ENCODE data around the gene IL17RB. TPM values are rescaled to one million over a fixed set of nuclear protein-coding genes. Genes with fewer than 3 reads are reported as not detected.

IL17RB gene
- total RNA-seq, 1 donor from 2014 or later, result 12.4 TPM

- H3K36me3 ChIP-seq, result peaks cover 73% of the 10 kb centered on the region
- intact Hi-C loops (cut with DNase I), result no loop called here
Observed at GRCh38 chr3:53862241-53862640, 15.9 kb downstream of the IL17RB start.

GRCh38 chr3:53863145-53863544, 16.8 kb downstream of the IL17RB start:
- Histone ChIP-seq H3K27ac (no peak overlapping the region), H3K36me3 (peaks cover 82% of the 10 kb centered on the region), H3K27me3 (no peaks in the 10 kb centered on the region), H3K4me3 (no peak overlapping the region), H3K9me3 (no peaks in the 10 kb centered on the region), H3K4me1 (no peaks in the 10 kb centered on the region)
- no peak for DNase-seq
- no peak for TF ChIP-seq CTCF (IDR thresholded peaks at IDR 0.05)
- intact Hi-C loops (cut with DNase I), result no loop called here
- ATAC-seq, result no peak

More at GRCh38 chr3:53862241-53862640, 15.9 kb downstream of the IL17RB start:
- no peak for ATAC-seq
- Histone ChIP-seq H3K4me1 (no peaks in the 10 kb centered on the region), H3K27me3 (no peaks in the 10 kb centered on the region), H3K9me3 (no peaks in the 10 kb centered on the region), H3K27ac (no peak overlapping the region), H3K4me3 (no peak overlapping the region)
- DNase-seq, result no peak
- TF ChIP-seq CTCF (IDR thresholded peaks at IDR 0.05), result no peak

GRCh38 chr3:53865732-53866499, 19.5 kb downstream of the IL17RB start:
- no peak for DNase-seq
- Histone ChIP-seq H3K27ac (no peak overlapping the region), H3K27me3 (no peaks in the 10 kb centered on the region), H3K36me3 (peaks cover 95% of the 10 kb centered on the region), H3K9me3 (no peaks in the 10 kb centered on the region), H3K4me3 (no peak overlapping the region), H3K4me1 (no peaks in the 10 kb centered on the region)
- intact Hi-C loops (cut with DNase I), result no loop called here
- no peak for ATAC-seq
- no peak for TF ChIP-seq CTCF (IDR thresholded peaks at IDR 0.05)

- Histone ChIP-seq H3K36me3 (peaks cover 65% of the 10 kb centered on the region), H3K27me3 (no peaks in the 10 kb centered on the region), H3K9me3 (no peaks in the 10 kb centered on the region), H3K4me1 (peaks cover 12% of the 10 kb centered on the region), H3K4me3 (peak overlapping the region; percentile 91), H3K27ac (no peak overlapping the region)
- no peak for TF ChIP-seq CTCF (IDR thresholded peaks at IDR 0.05)
- no peak for DNase-seq
- ATAC-seq, result no peak
- intact Hi-C loops (cut with DNase I), result no loop called here
Observed at GRCh38 chr3:53880396-53881345, 34.3 kb downstream of the IL17RB start.

- H3K27me3 ChIP-seq, result no peaks in the 10 kb centered on the region
- H3K4me1 ChIP-seq, result peaks cover 12% of the 10 kb centered on the region
- H3K4me3 ChIP-seq, result peak within 1 kb of the TSS; percentile 91
- intact Hi-C loops (cut with DNase I), result no loop called here
- DNase-seq (peak; percentile 94), ATAC-seq (peak; percentile 98)
- H3K36me3 ChIP-seq, result peaks cover 59% of the 10 kb centered on the region
- H3K9me3 ChIP-seq, result no peaks in the 10 kb centered on the region
- peak within 1 kb of the TSS; percentile 87 for H3K27ac ChIP-seq
- TF ChIP-seq CTCF (IDR thresholded peaks at IDR 0.05), result no peak
Observed at GRCh38 chr3:53881691-53882593, 35.6 kb downstream of the IL17RB start, which contains the start of gene ACTR8. TSS of gene ACTR8 (minus strand) at chr3:53882152. CDS start at chr3:53882101, 51 bp downstream.
